Mesenchymal stem cell (in vitro differentiated cells and primary cell): ENCODE measurements around the gene OPN5.

Experiments used
- DNase-seq: peaks from one replicate; pipeline ENCODE4 v3.0.0-alpha.2; 2013
- H2AFZ ChIP-seq: one replicate; pipeline ENCODE4 v1.6.1; 2013; ENCODE audit warnings: low read depth, mild to moderate bottlenecking, control low read depth, inconsistent platforms, low read length, moderate library complexity
- H2AK5ac ChIP-seq: 2 replicates; pipeline ENCODE4 v1.6.1; 2013; ENCODE audit warnings: low read length, moderate library complexity, mild to moderate bottlenecking, inconsistent platforms; ENCODE audit not compliant: severe bottlenecking
- H2BK120ac ChIP-seq: one replicate; pipeline ENCODE4 v1.6.1; 2013; ENCODE audit warnings: low read depth, mild to moderate bottlenecking, inconsistent platforms, low read length, moderate library complexity
- H2BK12ac ChIP-seq, 2 experiments: one replicate each; pipeline ENCODE4 v1.6.1; 2013; ENCODE audit warnings: inconsistent platforms in 2 of 2, low read length in 2 of 2, mild to moderate bottlenecking in 2 of 2, moderate library complexity in 2 of 2, control low read depth in 1 of 2
- H2BK15ac ChIP-seq: one replicate; pipeline ENCODE4 v1.6.1; 2013; ENCODE audit warnings: mild to moderate bottlenecking, low read depth, inconsistent platforms; ENCODE audit not compliant: poor library complexity, severe bottlenecking
- H2BK5ac ChIP-seq: 2 replicates; pipeline ENCODE4 v1.6.1; 2013; ENCODE audit warnings: low read depth, mild to moderate bottlenecking, low read length, control low read depth, inconsistent platforms; ENCODE audit not compliant: poor library complexity, severe bottlenecking
- H3K14ac ChIP-seq, 2 experiments: one replicate each; pipeline ENCODE4 v1.6.1; 2013; ENCODE audit warnings: inconsistent platforms in 2 of 2, low read length in 2 of 2, control low read depth in 1 of 2, mild to moderate bottlenecking in 1 of 2, moderate library complexity in 1 of 2
- H3K18ac ChIP-seq, 2 experiments: one replicate each; pipeline ENCODE4 v1.6.1; 2013; ENCODE audit warnings: inconsistent platforms in 2 of 2, low read length in 2 of 2, control low read depth in 1 of 2, low read depth in 1 of 2, mild to moderate bottlenecking in 1 of 2
- H3K23ac ChIP-seq, 2 experiments: one replicate each; pipeline ENCODE4 v1.6.1; 2013; ENCODE audit warnings: inconsistent platforms in 2 of 2, low read length in 2 of 2, mild to moderate bottlenecking in 2 of 2, moderate library complexity in 2 of 2, control low read depth in 1 of 2
- H3K27ac ChIP-seq: 2 replicates; pipeline ENCODE4 v1.5.1; 2013; ENCODE audit warnings: mild to moderate bottlenecking, moderate library complexity, low read length, control low read depth, inconsistent platforms; ENCODE audit not compliant: poor library complexity, severe bottlenecking
- H3K27me3 ChIP-seq, 2 experiments: 2 replicates each; pipeline versions ENCODE4 v1.6.1 to v1.7.0; 2013; ENCODE audit warnings: low read length in 2 of 2, mild to moderate bottlenecking in 2 of 2, moderate library complexity in 2 of 2, control low read depth in 1 of 2, inconsistent platforms in 1 of 2; ENCODE audit not compliant: control insufficient read depth in 1 of 2, insufficient read depth in 1 of 2
- H3K36me3 ChIP-seq, 2 experiments: 2 replicates each; pipeline versions ENCODE4 v1.6.1 to v1.7.0; 2013; ENCODE audit warnings: low read length in 2 of 2, control low read depth in 1 of 2, inconsistent platforms in 1 of 2, low read depth in 1 of 2, mild to moderate bottlenecking in 1 of 2; ENCODE audit not compliant: insufficient read depth in 2 of 2, control insufficient read depth in 1 of 2
- H3K4ac ChIP-seq, 2 experiments: one replicate each; pipeline ENCODE4 v1.6.1; 2013; ENCODE audit warnings: inconsistent platforms in 2 of 2, low read length in 2 of 2, mild to moderate bottlenecking in 2 of 2, moderate library complexity in 2 of 2, control low read depth in 1 of 2, low read depth in 1 of 2
- H3K4me1 ChIP-seq: 2 replicates; pipeline ENCODE4 v1.6.1; 2013; ENCODE audit warnings: low read depth, low read length, control low read depth; ENCODE audit not compliant: control insufficient read depth, insufficient read depth
- H3K4me2 ChIP-seq: 2 replicates; pipeline ENCODE4 v1.6.1; 2013; ENCODE audit warnings: low read length, mild to moderate bottlenecking, inconsistent platforms; ENCODE audit not compliant: poor library complexity, severe bottlenecking
- H3K4me3 ChIP-seq, 2 experiments: 2 replicates each; pipeline versions ENCODE4 v1.5.1 to v1.7.0; 2013; ENCODE audit warnings: low read length in 2 of 2, mild to moderate bottlenecking in 2 of 2, control low read depth in 1 of 2, low read depth in 1 of 2; ENCODE audit not compliant: insufficient read depth in 1 of 2
- H3K79me1 ChIP-seq: replicated peaks from 2 replicates; pipeline ENCODE4 v1.6.1; 2013; ENCODE audit warnings: mild to moderate bottlenecking, control low read depth, low read length, inconsistent platforms; ENCODE audit not compliant: poor library complexity, severe bottlenecking
- H3K9ac ChIP-seq: 2 replicates; pipeline ENCODE4 v1.7.0; 2013; ENCODE audit warnings: mild to moderate bottlenecking, low read length, moderate library complexity
- H3K9me3 ChIP-seq: 2 replicates; pipeline ENCODE4 v1.7.0; 2013; ENCODE audit warnings: mild to moderate bottlenecking, low read length; ENCODE audit not compliant: control insufficient read depth
- H4K8ac ChIP-seq: one replicate; pipeline ENCODE4 v1.6.1; 2013; ENCODE audit warnings: inconsistent platforms, mild to moderate bottlenecking, low read length, moderate library complexity
- H4K91ac ChIP-seq: one replicate; pipeline ENCODE4 v1.6.1; 2013; ENCODE audit warnings: mild to moderate bottlenecking, low read length, inconsistent platforms
- WGBS: methylation state at CpG from one replicate; pipeline ENCODE4 v1.1.7; 2013; ENCODE audit warnings: mixed read lengths; 5-methylcytosine and 5-hydroxymethylcytosine counted together

The OPN5 gene

GRCh38 chr6:47759364-47759763 is 22.5 kb upstream of the OPN5 start:
- Histone ChIP-seq H3K23ac (no peak overlapping the region), H2BK15ac (no peak overlapping the region), H2AFZ (no peak overlapping the region), H3K9ac (no peak overlapping the region), H4K8ac (no peak overlapping the region), H3K4me3 (no peak overlapping the region), H3K18ac (no peak overlapping the region), H3K27ac (no peak overlapping the region), H4K91ac (no peak overlapping the region), H2BK5ac (no peak overlapping the region), H2AK5ac (no peak overlapping the region), H3K9me3 (no peaks in the 10 kb centered on the region), H3K4ac (no peak overlapping the region), H2BK12ac (no peak overlapping the region), H3K27me3 (no peaks in the 10 kb centered on the region), H3K14ac (no peak overlapping the region), H2BK120ac (no peak overlapping the region), H3K79me1 (no peaks in the 10 kb centered on the region), H3K36me3 (no peaks in the 10 kb centered on the region), H3K4me1 (no peaks in the 10 kb centered on the region), H3K4me2 (no peak overlapping the region)
- WGBS: no CpG with 5 or more reads among the region's 1 CpG
- no peak for DNase-seq

- WGBS: 96% methylated on average over 2 of the region's 3 CpGs
- Histone ChIP-seq H3K18ac (no peak overlapping the region), H2BK5ac (no peak overlapping the region), H2AFZ (no peak overlapping the region), H3K27me3 (no peaks in the 10 kb centered on the region), H3K4me1 (no peaks in the 10 kb centered on the region), H3K4me2 (no peak overlapping the region), H2BK12ac (no peak overlapping the region), H4K8ac (no peak overlapping the region), H3K9ac (no peak overlapping the region), H3K79me1 (no peaks in the 10 kb centered on the region), H2AK5ac (no peak overlapping the region), H3K36me3 (no peaks in the 10 kb centered on the region), H3K4ac (no peak overlapping the region), H3K14ac (no peak overlapping the region), H3K23ac (no peak overlapping the region), H3K4me3 (no peak overlapping the region), H2BK120ac (no peak overlapping the region), H3K9me3 (peaks cover 4% of the 10 kb centered on the region), H4K91ac (no peak overlapping the region), H2BK15ac (no peak overlapping the region), H3K27ac (no peak overlapping the region)
- DNase-seq: no peak
Measured at GRCh38 chr6:47762502-47762901, 19.3 kb upstream of the OPN5 start.

- no peak overlapping the region for H2BK15ac ChIP-seq
- no peak for DNase-seq
- no peak overlapping the region for H3K23ac ChIP-seq
- no peak overlapping the region for H2AFZ ChIP-seq
- no peaks in the 10 kb centered on the region for H3K27me3 ChIP-seq
- no peak overlapping the region for H2BK5ac ChIP-seq
- no peak overlapping the region for H4K91ac ChIP-seq
- no peak overlapping the region for H2BK120ac ChIP-seq
- no peaks in the 10 kb centered on the region for H3K36me3 ChIP-seq
- H3K14ac ChIP-seq: no peak overlapping the region
- no peak overlapping the region for H3K18ac ChIP-seq
- no peaks in the 10 kb centered on the region for H3K4me1 ChIP-seq
- H2BK12ac ChIP-seq: no peak overlapping the region
- no peak overlapping the region for H3K27ac ChIP-seq
- H3K4ac ChIP-seq: no peak overlapping the region
- H4K8ac ChIP-seq: no peak overlapping the region
- no CpG with 5 or more reads among the region's 3 CpGs for WGBS
- no peak overlapping the region for H3K4me2 ChIP-seq
- H3K79me1 ChIP-seq: no peaks in the 10 kb centered on the region
- no peak overlapping the region for H3K9ac ChIP-seq
- peaks cover 4% of the 10 kb centered on the region for H3K9me3 ChIP-seq
- no peak overlapping the region for H3K4me3 ChIP-seq
- H2AK5ac ChIP-seq: no peak overlapping the region
Measured at GRCh38 chr6:47766445-47766844, 15.4 kb upstream of the OPN5 start.

GRCh38 chr6:47767102-47767501 is 14.7 kb upstream of the OPN5 start:
- Histone ChIP-seq H4K8ac (no peak overlapping the region), H3K27me3 (no peaks in the 10 kb centered on the region), H3K4me2 (no peak overlapping the region), H3K4me1 (no peaks in the 10 kb centered on the region), H3K23ac (no peak overlapping the region), H3K9me3 (peaks cover 4% of the 10 kb centered on the region), H3K4me3 (no peak overlapping the region), H3K18ac (no peak overlapping the region), H2AK5ac (no peak overlapping the region), H2BK120ac (no peak overlapping the region), H2BK5ac (no peak overlapping the region), H2BK12ac (no peak overlapping the region), H3K36me3 (no peaks in the 10 kb centered on the region), H4K91ac (no peak overlapping the region), H2BK15ac (no peak overlapping the region), H3K79me1 (no peaks in the 10 kb centered on the region), H3K4ac (no peak overlapping the region), H3K27ac (no peak overlapping the region), H3K9ac (no peak overlapping the region), H3K14ac (no peak overlapping the region), H2AFZ (no peak overlapping the region)
- no peak for DNase-seq
- 86% methylated on average over 1 of the region's 1 CpG for WGBS
